HG02870 (cell line): ENCODE results near the gene FNDC3B.

ENCODE experiments used
- ATAC-seq: cut with Tn5 transposase; IDR thresholded peaks from one replicate; pipeline ENCODE4 v1.9.1; 2021; ENCODE audit warnings: mild to moderate bottlenecking, moderate library complexity; ENCODE audit not compliant: unreplicated experiment

FNDC3B gene

DNA sequence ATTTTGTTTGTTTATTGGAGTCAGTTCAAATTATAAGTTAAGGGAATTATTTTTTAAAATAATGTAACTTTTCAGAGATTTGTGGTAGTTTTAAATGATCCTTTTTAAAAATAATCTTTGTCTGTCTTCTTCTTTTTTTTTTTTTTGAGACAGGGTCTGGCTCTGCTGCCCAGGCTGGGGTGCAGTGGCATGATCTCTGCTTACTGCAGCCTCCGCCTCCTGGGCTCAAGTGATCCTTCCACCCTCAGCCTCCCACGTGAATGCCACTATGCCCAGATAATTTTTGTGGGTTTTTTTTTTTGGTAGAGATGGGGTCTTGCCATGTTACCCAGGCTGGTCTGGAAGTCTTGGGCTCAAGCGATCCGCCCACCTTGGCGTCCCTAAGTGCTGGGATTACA lies 12.6 kb downstream of the FNDC3B start:
- no peak for ATAC-seq

DNA sequence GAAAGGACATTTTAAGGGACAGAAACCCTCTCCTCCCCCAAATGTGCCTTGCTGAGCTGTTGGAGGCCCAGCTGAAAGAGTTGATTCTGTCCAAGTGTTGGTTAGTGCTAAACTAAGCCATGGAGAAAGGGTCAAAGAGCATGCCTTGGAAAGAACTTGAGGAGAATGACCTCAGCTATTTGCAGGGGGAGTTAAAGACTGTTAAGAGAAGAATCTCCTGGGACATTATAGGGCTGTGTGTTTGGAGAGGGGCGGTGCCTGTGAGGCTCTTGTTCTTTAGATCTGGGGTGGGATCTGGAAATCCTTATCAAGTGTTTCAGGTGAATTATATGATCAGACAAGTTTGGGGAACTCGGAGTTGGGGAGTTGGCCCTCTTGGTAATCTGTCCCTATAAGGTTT lies 13.0 kb downstream of the FNDC3B start:
- no peak for ATAC-seq

DNA sequence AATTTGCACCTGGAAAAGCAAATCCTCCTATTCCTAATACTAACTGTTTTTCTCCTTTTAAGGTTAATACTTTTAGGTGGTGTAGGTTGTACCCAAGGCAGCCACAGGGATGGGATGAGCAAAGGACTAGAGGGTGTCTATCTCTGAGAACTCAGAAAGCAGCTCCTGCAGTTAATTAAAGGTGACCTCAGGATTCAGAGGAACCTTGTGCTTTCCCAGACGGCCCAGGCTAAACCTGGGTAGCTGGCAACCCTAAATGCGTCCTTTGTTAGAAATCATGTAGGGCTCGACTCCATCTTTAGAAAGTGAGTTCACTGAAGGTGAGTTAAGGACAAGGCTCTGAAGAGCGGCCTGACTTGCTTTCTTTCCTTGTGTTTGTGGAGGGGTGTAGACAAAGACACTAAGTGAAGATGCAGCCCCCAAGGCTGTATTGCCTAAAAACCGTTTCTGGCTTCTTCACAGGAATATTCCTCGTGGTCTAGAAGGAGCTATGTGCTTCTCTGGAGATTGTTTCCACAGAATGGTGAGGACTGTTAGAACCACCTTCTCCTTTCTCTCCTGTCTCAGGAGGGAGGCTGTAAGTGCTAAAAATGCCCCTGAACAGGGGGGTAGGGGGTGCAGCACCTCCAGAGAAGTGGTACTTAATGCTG lies 14.9 kb downstream of the FNDC3B start:
- ATAC-seq = no peak

DNA sequence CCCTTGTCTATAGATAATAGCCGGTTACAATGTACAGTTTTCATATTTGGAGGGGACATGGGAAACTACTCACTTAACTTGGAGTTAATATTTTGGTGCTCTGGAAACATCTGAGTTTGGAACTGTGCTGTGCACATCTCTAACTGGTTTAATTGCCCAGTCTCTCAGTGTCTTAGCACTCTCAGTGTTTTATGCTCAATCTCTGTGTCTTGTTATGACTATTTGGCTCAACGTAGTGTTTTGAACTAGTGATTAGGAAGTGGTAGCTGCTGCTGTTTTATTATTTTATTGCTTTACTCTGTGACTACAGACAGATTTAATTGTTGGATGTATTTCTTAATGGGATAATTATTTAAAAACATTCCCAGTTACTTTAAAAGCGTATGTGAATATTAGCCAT lies 17.0 kb downstream of the FNDC3B start:
- no peak for ATAC-seq

DNA sequence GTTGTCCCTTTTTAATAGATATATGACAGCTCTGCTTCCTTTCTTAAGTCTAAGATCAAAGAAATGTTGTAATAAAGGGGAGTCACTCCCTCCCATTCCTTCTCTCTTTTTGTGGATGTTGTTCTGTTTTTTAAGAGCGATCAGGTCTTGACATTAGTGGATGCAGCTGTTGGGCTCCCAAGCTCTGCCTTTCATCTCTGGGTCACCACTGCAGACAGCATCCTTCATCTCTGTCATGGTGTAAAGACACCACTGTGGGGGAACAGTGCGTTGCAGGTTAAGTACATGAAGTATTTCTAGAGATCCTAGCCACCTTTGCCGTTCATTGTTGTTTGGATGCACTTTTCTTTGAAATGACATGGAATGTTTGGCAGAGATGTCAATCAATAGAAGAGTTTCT lies 17.7 kb downstream of the FNDC3B start:
- no peak for ATAC-seq

DNA sequence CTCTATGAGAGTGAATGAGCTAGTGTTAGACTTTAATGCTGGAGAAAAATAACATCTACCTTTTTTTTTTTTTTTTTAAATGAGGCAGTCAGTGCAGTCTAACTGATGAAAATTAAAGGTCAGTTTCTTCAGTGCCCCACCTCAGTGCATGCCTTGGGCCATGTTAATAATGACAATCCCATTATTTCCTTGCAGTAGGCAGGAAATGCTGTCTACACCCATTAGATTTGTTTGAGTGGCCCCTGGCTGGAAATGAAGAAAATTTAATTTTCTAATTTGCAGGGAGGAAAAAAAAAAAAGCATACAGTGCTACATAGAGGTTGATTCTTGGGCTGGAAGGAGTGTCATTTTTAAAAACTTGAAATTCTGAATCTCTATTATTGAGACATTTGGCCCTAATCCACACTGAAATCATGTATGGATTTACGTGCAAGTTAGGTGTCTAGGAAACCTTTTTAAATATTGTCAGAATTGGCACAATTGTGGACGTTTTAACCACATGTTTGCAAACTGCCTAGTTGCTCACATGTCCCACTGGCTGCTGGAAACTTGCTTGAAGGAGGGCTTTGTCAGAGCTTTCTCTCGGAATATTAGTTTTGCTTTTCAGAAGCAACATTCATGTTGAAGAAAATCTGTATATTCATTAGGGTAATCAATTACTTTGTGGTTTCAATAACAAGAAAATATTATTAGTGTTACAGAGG lies 18.4 kb downstream of the FNDC3B start:
- no peak for ATAC-seq

DNA sequence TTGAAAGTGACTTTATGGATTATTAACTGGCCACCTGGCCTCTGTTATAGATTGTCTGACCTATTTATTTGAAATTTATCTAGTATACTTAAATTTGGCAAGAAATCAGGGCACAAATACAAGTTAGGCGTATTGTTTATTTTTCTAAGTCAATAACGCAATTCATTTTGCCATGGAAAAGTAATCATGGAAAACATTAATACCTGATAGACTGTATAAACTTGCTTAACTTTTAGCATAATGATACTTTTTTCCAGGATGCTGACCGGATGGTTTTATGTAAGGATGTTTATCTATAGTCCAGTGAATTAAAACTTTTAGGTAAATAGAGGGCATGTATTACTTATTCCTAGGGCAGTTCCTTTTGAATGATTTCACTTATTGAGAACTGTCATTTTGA lies 20.2 kb downstream of the FNDC3B start:
- ATAC-seq = no peak

DNA sequence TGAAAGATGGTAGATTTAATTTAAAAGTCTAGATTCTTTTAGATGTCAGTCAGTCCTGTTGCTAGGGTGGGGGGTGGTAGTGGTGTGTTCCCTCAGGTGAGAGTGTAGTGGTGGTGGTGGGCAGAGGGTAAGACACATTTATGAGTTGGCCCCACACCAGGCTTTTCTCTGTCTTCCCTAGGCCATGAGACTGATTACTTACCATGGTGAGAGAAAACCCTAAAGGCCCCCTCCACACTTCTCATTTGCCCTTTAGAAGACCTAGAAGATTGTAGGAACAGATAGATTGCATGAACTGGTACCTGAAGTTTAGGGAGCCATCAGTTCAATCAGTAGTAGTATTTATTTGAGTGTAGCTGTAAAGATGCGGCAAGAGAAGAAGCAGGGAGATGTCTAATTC lies 20.9 kb downstream of the FNDC3B start:
- ATAC-seq = no peak

DNA sequence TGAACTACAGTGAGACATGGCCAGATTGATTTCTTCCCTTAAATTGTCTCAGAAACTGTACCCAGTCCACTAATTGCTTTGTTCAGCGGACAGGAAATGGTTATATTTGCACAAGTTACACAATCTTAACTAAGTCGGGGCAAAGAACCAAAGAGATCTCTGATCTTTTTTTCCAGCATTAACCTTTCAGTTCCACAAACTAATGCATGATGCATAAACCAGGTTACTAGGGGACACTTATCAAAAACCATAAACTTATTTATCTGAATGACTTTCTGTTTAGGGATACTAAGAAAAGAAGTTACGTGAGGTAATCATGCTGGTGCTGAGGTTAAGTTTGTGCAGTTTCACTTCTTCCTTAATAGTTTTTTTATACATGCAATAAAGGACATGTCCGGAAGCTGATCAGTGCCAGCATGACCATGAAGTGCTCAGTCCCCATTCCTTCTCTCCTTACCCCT lies 22.4 kb downstream of the FNDC3B start:
- peak; percentile 84 for ATAC-seq

DNA sequence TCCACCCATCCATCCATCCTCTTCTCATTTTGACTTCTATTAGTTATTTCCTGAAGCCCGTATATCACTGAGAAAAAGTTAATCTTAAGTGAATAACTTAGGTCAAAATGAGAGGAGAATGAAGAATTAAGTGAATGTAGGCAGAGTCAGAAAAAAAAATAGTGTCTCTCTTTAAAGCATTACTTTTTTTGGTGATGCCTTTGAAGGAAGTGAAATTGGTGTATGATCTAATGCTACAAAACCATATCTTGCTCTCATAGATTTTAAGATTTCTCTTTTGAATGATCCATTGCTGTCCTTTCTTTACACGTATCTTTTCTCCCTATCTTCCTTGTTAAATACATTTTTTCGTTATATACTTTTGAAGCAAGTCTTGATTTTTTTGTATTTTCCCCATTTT lies 23.4 kb downstream of the FNDC3B start:
- no peak for ATAC-seq

DNA sequence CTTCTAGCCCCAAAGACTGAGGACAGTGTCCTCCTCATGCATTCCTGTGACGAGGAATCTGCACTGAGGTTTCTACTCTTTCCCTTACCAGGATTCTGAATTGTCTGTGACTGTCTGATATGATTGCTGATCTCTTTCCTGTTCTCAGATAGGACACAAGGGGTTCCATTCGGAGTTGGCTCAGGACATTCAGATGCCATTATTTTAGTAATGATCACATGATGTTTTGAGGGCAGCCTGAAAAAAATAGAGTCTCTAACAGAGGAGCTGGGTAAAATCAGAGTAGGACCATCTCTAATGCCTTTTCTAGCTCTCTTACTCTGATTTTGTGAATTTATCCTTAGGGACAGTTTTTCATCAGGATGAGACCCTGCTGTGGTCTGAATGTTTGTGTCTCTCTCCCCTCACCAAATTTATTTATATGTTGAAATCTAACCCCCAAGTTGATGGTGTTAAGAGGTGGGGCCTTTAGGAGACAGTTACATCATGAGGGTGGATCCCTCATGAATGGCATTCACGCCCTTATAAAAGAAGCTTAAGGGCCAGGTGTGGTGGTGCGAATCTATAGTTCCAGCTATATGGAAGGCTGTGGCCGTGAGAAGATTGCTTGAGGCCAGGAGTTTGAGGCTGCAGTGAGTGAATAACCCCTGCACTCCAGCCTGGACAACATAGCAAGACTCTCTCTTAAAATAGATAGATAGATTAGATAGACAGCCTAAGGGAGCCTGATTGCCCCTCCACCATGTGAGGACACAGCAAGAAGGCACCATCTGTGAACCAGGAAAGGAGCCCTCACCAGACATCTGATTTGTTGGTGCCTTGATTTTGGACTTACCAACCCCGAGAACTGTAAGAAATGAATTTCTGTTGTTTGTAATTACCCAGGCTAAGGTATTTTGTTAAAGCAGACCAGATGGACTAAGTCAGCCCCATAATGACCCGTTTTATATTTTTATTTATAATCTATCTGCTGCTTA lies 24.4 kb downstream of the FNDC3B start:
- no peak for ATAC-seq

DNA sequence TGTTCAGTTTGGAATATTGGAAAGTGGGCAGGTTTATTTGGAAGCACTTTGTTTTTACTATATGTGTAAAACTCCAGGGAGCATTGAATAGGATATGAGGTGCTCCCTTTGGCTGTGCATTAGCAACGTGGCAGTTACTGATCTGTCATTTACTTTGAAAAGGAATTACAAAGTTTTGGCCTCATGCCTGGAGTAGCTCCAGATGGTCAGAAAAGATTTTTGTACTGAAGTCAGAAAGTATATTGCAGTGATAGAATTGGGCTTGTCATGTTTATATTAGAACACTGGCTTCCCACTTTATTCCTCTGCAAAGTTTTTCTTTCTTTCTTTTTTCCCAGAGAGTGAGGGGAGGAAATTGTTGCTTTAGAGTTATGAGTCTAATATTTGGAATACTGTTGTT lies 26.1 kb downstream of the FNDC3B start:
- no peak for ATAC-seq

DNA sequence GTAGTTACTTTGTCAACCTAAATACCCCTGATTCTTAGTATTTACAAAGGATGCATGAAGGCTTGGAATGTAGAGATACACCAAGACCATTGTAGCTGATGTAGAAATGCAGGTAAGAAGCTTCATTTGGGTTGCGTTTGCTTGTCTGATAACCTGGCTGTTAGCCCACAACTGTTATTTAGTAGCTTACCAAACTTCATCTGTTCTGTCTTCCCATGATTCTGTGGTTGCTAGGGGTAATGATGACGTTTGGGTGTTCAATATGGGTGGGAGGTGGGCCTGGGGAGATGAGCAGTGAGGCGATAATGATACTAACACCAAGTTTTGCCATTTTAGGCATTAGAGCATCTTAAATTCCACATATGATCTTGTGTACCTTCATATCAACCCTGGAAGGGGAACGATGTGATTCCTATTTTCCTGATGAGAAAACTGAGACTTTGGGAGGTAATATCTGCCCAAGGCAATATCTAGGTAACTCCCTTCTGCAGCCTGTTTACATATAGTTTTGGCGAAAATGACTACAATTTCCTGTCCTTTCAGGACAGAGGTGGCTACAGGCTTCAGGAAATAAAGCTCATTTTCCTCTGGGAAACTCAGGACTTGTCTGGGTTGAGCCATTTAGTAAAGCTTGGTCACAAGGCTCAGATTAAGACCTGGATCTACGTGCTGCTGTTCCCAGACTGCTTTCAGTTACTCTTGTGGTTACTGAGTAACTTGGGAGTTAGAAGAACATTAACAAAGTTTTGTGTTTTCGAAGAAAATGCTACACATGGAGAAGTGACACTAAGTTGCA lies 26.8 kb downstream of the FNDC3B start:
- ATAC-seq = no peak

DNA sequence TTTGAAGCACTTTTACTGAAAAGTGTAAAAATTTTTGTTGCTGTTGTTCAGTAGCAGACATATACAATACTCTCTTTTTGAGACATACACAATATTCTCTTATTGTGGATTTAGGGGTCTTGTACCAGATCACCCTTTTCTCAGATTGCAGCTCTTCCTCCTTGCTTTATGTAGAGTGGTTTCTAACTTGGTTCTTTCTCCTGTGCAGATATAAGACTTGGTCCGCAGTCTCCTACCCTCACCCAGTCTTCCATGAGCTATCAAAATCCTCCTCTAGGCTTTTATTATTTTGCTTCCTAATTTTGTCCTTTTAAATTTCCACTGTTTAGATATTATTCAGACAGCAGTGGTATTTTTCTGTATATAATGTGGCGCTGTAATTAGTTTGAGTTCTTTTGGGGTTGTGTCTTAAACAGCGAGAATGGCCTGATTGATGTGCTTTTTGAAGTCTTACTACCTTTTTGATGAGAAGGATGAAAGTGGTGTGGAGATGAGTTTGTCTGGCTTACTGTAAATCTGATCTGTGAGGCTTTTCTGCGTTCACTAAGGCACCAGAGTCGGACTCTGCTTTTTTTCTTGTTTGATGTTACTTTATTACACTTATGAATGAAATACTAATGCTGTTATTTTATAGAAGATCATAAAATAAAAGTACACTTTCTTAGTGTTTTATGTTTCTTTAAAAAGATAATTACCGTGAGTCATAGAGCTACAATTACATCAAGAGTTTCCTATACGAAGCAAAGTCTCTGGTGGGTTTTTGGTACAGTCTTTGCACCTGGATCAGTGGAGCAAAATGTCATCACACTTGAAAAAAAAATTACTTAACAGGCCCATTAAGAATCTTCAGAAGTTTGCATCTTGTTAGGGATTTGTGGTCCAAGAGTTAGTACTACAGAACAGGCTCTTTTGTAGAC lies 27.8 kb downstream of the FNDC3B start:
- ATAC-seq = no peak

DNA sequence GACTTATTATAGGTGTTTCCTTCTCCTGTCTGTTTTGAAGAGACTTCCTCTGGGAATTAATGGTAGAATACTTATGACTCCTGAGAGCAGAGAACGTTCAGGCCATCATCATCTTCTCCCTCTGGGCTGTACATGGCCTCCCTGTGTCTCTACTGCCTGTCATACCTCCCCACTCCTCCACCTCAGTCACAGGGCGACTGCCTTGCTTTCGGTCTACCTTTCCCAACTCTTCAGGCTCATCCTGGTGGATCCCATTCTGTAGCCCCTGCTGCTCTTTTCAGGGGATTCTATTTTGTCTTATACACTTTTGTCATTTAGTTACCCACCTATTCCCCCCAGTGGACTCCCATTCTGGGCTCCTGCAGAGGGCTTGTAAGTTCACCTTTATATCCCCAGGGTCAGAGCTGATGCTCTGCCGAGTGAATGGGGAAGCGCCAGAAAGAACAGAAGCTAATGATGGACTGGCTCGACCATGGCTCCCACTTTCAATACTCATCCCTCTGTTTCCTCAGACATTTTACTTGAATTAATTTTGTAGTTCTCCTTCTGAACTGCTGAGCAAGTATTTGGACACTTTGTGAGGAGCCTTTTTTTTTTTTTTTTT lies 28.6 kb downstream of the FNDC3B start:
- no peak for ATAC-seq

DNA sequence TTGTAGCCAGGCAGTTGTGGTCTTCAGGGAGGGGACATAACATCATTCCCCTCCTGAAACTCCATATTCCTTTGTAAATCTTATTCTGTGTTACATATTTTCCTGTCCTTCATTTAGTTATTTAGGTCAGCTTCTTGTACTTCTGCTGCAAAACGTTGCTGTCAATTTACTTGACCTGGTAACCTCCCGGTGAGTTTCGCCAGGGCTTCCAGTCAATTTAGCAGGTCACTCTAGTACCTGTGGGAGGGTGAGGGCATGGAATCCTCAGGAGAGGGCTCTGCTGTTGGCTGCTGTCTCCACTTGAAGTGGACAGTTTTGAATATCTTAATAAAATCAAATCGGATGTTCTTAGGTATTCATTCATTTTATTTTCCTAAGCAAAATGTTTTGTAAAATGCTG lies 29.6 kb downstream of the FNDC3B start:
- ATAC-seq = no peak

DNA sequence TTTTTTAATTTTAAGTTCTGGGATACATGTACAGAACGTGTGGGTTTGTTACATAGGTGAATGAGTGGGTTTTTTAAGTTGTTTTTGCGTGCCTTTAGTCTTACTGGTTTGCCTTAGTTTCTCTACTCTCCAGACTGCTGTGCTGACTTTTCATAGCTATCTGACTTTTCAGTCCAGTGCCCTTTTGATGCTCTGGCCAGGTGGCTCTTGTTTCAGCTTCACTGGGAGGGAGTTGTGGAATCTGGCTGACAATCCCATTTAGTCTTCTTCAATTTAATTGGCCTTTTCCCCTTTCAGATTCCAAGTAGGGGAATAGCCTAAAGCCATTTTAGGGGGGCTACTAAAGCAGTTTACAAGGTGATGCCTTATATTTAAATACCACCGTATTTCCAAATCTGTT lies 30.1 kb downstream of the FNDC3B start:
- no peak for ATAC-seq

DNA sequence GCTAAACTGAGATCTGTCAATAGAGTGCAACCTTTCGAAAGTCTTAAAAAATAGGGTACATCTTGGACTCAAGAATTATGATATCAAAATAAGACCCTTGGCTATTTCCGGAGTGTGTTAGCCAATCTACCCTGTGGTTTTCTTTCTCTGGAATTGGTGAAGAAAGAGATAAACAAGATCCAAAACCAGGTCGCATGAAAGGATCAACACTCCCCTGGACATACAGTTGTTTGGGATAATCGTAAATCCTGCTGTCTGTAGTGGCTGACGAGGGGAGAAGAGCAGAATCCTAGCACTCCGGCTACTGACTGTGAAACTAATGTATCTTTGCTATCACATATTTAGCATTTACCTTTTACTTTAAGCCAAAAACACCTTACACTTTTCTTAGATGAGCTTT lies 30.9 kb downstream of the FNDC3B start:
- ATAC-seq = no peak

DNA sequence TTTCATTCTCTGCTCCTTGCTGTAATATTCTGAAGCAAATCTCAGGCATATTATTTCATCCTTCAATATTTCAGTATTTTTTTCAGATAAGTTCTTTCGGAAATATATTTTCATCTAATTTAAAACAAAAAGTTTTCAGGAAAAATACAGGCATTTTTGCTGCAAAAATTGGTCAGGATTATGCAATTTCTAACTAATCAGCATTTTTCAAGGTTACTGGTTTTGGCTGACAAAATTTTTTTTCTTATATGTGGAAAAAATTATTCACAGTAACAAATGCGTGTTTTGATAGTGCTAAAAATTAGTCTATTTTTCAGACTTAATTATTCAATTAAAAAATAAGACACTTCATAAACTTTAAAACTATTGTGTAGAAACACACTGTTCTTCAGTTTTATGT lies 31.4 kb downstream of the FNDC3B start:
- ATAC-seq = no peak
